Keratinocyte (primary cell): ENCODE results near the gene FREM3.

ENCODE experiments used
- EZH2 ChIP-seq: IDR thresholded peaks from one replicate; pipeline ENCODE4 v1.6.1; 2012; ENCODE audit warnings: inconsistent platforms, mild to moderate bottlenecking, low read length, moderate library complexity
- TF ChIP-seq, protein P1 (sequence below), 3 experiments: IDR thresholded peaks in 1 of 3; conservative IDR thresholded peaks in 1 of 3; optimal IDR thresholded peaks in 1 of 3; 2 replicates in 2 of 3; 3 replicates in 1 of 3; pipeline versions ENCODE3 to v1.5.1; 2011; ENCODE audit warnings: low read length in 3 of 3, mild to moderate bottlenecking in 3 of 3, moderate library complexity in 2 of 3, control low read depth in 1 of 3, inconsistent platforms in 1 of 3; ENCODE audit not compliant: insufficient read depth in 2 of 3; ENCODE audit errors: extremely low read depth in 1 of 3

DNA sequence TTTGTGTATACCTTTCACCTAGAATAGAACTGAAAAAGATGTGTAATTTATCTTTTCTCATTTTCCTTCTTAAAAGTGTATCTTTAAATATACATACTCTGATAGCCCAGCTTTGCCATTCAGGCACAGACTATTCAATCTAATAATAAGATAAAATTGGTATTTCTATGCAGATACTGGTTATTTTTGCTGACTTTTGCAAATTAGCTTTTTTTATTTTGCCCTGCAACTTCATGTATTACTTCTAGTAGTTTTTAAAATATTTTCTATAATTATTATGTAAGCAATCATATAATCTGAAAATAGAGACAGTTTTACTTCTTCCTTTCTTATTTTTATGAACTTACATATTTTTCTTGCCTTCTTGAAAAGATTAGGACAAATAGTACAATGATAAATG lies 45.4 kb upstream of the FREM3 start:
- TF ChIP-seq, protein P1, sequence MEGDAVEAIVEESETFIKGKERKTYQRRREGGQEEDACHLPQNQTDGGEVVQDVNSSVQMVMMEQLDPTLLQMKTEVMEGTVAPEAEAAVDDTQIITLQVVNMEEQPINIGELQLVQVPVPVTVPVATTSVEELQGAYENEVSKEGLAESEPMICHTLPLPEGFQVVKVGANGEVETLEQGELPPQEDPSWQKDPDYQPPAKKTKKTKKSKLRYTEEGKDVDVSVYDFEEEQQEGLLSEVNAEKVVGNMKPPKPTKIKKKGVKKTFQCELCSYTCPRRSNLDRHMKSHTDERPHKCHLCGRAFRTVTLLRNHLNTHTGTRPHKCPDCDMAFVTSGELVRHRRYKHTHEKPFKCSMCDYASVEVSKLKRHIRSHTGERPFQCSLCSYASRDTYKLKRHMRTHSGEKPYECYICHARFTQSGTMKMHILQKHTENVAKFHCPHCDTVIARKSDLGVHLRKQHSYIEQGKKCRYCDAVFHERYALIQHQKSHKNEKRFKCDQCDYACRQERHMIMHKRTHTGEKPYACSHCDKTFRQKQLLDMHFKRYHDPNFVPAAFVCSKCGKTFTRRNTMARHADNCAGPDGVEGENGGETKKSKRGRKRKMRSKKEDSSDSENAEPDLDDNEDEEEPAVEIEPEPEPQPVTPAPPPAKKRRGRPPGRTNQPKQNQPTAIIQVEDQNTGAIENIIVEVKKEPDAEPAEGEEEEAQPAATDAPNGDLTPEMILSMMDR (optimal IDR thresholded peaks at IDR 0.05 in 1 of 3, IDR thresholded peaks at IDR 0.05 in 1 of 3, conservative IDR thresholded peaks at IDR 0.05 in 1 of 3; ENCODE audit: extremely low read depth in 1 of 3, insufficient read depth in 2 of 3, low read length in 3 of 3): no peak
- TF ChIP-seq EZH2: no peak
